GM12873 (cell line): ENCODE results near the gene SERPINB6.

Experiments
- CTCF ChIP-seq: IDR thresholded peaks from 2 replicates; pipeline ENCODE4 v1.5.1; 2012; ENCODE audit warnings: low read depth, mild to moderate bottlenecking, moderate library complexity, low read length, control low read depth; ENCODE audit not compliant: insufficient read depth; ENCODE audit errors: missing control alignments

Gene SERPINB6

GRCh38 chr6:2962636-2963035, 8.7 kb downstream of the SERPINB6 start:
- TF ChIP-seq CTCF: no peak

GRCh38 chr6:2962004-2962403, 9.4 kb downstream of the SERPINB6 start:
- TF ChIP-seq CTCF: no peak

- no peak for TF ChIP-seq CTCF
These were observed 9.9 kb downstream of the SERPINB6 start for GRCh38 chr6:2961506-2961905.

- TF ChIP-seq CTCF: no peak
These were observed 10.4 kb downstream of the SERPINB6 start for GRCh38 chr6:2960935-2961334.

GRCh38 chr6:2959909-2960719, 11.3 kb downstream of the SERPINB6 start:
- no peak for TF ChIP-seq CTCF

GRCh38 chr6:2958776-2959175, 12.6 kb downstream of the SERPINB6 start:
- no peak for TF ChIP-seq CTCF

- TF ChIP-seq CTCF: no peak
These were observed 13.0 kb downstream of the SERPINB6 start for GRCh38 chr6:2958331-2958711.
